Activated T-cell treated with anti-CD3 and anti-CD28 coated beads for 1 hour (primary cell): ENCODE measurements around the gene FBXO45.
"Not testable (repeated sequence)": the region's sequence is repeated elsewhere in the genome, so short reads cannot be mapped to it uniquely, and the experiment has no call there.

Experiments
- DNase-seq: peaks from one replicate; pipeline ENCODE4 v3.0.0-alpha.2; 2020; ENCODE audit warnings: low read depth

FBXO45 gene, protein sequence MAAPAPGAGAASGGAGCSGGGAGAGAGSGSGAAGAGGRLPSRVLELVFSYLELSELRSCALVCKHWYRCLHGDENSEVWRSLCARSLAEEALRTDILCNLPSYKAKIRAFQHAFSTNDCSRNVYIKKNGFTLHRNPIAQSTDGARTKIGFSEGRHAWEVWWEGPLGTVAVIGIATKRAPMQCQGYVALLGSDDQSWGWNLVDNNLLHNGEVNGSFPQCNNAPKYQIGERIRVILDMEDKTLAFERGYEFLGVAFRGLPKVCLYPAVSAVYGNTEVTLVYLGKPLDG

DNA sequence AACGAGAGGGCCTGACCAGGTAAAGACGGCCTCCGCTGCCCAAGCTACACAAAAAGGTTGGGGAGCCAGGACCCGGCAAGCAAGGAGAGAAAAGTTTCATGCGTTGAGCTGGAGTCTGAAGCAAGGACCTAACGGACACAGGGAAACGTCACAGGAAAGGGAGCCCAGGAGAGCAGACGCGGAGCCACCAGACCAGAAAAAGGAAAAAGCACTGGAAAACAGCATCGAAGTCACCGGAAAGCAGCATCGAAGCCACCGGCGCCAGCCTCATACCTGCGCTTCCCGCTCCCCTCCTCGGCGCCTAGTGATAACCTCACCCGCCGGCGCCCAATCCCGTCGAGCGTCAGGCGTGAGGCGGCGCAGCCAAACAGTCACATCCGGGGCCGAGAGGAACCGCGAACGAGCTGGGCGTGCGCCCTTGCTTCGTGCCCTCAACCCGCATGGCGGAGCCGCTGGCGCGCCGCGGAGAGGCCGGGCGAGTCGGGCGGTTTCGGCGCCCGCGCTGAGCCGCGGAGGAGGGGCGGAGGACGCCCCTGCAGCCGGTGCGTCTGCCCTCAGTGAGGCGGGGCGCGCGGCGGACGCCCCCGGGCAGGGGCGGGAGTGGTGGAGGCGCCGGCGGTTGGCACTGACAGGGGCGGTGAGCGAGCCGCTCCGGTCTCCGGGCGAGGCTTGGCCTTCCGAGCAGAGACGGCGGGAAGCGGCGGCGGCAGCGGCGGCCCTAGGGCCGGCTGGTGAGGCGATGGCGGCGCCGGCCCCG lies at the start of gene FBXO45, which contains the start of gene WDR53:
Gene FBXO45, plus strand, starts transcription at position 415 of the 757 bp plus-strand sequence. Its CDS starts 325 bp downstream, at position 740.
Gene WDR53, minus strand, starts transcription at position 309 of the 757 bp plus-strand sequence. CDS start 7,079 bp downstream, outside the sequence.
- peak; percentile 90 for DNase-seq

DNA sequence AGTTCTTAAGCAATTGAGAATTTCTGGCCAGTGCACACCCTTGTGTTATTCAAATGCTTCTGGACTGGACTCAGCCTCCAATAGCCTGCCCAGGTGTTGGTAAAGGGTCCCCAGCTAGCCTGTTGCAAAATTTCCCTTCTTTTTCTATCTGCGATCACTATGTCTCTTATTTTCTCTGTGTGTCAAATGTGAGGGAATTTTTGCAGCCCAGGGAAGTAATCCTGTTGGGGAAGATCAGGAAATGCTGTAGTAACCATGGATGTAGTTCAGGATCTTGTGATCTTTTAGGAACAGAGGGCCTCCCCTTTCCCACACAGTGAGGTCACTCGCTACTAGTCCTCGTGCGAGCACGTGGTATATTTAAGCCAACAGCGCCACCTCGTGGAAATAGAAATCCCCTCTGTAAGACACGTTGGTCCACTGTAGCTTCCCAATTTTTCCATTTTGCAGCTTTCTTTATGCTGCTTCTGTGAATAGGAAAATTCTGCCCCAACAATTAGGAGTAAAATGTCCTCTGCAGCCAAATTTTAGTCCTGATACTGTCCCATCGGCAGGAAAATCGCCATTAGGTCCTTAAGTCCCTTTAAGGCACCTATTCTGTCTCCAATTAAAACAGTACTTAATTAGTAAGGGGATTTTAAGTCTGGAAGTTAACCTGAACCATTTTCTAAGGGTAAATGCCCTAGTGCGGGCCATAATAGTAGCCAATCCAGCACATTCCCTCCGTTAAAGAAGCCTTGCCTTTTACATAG lies 49.3 kb upstream of the FBXO45 start:
- peak; percentile 32 for DNase-seq

DNA sequence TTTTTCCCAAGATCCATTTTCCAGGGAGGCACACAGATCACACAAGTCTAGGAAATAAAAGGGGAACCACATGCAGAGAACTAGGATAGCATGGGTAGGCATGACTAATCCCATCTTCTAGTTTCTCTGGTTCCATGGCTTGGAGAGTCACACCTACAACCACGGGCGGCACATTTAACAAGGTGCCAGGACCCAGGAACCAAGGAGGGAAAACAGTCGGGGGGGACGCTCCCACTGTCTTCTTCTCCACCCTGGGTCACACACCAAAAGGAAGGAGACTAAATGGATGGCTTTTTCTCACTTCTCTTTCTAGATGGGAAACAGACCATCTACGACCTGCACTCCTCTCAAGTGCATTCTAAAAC lies 48.8 kb upstream of the FBXO45 start:
- DNase-seq, result no peak

DNA sequence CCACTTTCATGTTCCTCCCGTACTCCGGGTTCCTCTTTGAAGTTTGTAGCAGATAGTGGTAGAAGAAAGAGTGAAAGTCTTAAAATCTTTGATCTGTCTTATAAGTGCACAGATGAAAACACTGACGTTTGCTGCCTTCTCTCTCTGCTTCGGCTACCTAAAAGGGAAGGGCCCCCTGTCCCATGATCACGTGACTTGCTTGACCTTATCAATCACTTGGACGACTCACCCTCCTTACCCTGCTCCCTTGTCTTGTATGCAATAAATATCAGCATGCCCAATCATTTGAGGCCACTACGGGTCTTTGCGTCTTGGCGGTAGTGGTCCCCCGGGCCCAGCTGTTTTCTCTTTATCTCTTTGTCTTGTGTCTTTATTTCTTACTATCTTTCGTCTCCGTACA lies 47.2 kb upstream of the FBXO45 start:
- DNase-seq, result not testable (repeated sequence)

DNA sequence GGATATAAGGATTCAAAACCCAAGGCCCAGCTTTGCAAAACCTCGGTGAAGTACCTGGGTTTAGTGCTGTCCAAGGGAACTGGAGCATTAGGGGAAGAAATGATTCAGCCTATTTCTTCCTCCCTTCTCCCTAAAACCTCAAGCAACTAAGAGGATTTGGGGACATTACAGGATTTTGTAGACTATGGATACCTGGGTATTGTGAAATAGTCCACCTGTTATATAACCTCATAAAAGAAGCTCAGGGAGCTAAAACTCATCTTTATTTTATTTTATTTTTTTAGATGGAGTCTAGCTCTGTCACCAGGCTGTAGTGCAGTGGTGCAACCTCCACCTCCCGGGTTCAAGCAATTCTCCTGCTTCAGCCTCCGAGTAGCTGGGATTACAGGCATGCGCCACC lies 44.6 kb upstream of the FBXO45 start:
- no peak for DNase-seq

DNA sequence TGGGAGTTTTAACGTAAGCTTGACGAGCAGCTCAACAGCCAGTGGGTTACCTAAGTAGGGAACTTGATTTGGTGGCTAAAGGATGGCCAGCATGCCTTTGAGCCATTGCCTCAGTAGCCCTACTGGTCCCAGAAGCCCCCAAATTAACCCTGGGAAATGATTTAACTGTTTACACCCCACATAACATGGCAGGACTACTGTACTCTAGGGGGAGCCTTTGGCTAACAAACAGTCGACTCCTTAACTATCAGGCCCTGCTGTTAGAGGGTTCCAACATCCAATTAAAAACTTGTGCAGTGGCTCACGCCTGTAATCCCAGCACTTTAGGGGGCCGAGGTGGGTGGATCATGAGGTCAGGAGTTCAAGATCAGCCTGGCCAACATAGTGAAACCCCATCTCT lies 43.9 kb upstream of the FBXO45 start:
- no peak for DNase-seq

DNA sequence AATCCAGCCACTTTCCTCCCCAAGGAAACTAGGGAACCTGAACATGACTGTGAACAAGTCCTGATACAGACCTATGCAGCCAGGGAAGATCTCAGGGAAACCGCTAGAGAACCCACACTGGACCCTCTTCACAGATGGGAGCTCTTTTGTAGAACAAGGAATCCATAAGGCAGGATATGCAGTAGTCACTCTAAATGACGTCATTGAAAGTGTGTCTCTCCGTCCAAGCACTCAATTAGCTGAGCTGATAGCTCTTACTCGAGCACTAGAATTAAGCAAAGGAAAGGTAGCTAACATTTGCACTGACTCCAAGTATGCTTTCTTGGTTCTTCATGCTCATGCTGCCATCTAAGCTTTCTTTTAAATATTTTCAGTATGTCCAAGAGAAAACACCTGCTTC lies 43.3 kb upstream of the FBXO45 start:
- no peak for DNase-seq

DNA sequence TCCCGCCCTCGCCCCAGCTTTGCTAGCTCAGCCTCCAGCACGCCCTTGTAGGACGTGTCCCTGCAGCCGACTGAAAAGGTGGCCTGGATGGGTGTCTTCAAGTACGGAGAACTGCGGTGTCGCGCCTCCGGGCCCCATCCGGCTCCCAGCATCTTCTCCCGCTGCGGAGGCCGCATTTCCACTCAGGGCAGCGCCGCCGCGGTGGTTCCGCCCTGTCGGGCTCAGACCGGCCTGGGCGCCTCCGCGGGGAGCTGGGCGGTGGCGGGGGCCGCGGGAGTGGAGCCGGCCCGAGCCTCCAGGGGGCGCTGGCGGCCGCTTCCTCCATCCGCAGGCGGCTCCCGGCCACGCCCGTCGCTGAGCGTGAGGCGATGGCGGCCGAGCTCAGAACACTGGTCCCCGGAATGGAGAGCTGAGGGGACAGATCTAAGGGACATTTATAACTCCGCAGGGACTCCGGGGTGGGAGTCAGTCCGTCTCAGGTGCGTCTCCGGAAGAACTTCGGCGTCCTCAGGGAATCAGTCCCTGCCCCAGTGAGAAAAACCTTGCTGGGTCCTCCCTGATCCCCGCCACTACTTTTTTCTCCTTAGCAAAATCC lies 39.7 kb upstream of the FBXO45 start:
- DNase-seq, result peak; percentile 76

DNA sequence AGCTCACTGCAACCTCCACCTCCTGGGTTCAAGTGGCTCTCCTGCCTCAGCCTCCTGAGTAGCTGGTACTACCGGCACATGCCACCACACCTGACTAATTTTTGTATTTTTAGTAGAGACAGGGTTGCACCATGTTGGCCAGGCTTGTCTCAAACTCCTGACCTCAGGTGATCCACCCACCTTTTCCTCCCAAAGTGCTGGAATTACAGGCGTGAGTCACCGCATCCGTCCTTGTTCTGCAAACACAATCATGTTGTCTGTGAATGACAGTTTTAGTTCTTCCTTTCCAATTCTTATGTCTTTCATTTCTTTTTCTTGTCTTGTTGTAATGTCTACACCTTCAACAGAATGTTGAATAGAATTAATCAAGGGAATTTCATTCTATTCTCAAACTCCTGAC lies 37.0 kb upstream of the FBXO45 start:
- DNase-seq, result no peak

DNA sequence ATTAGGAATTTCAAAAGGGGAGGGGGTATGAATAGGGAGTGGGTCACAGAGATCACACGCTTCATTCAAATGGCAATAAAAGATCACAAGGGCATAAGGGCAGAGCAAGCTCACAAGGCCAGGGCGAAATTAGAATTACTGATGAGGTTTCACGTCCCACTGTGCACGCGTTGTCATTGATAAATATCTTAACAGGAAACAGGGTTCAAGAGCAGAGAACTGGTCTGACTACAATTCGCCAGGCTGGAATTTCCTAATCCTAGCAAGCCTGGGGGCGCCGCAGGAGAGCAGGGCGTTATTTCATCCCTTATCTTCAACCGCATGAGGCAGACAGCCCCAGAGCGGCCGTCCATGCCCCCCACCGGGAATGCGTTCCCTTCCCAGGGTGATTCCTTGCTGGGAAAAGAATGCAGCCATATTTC lies 35.2 kb upstream of the FBXO45 start:
- no peak for DNase-seq

DNA sequence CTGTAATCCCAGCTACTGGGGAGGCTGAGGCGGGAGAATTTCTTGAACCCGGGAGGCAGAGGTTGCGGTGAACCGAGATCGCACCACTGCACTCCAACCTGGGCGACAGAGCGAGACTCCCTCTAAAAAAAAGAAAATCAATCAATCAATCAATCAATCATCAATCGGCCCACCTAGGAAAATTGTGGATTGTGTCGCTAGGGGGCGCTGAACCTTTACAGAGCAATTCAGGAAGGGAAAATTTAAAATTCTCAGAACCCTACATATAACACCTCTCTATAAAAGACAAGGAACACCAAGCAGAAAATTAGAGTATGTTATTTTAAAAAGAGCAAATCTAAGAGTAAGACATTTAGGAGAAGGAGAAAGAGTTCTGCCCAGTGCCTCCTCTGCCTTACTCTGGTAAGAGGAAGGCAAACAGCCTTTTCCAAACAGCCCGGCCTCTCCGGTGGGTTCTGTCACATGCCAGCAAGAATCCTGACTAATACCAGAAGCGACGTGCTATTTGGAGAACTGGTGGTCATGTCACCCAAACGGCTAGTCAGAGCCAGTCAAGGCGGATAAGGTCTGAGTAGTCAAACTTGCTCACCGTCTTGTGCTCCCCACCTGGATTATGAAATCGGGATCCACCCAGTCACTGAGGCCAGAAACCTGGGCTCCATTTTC lies 31.0 kb upstream of the FBXO45 start:
- peak; percentile 76 for DNase-seq

DNA sequence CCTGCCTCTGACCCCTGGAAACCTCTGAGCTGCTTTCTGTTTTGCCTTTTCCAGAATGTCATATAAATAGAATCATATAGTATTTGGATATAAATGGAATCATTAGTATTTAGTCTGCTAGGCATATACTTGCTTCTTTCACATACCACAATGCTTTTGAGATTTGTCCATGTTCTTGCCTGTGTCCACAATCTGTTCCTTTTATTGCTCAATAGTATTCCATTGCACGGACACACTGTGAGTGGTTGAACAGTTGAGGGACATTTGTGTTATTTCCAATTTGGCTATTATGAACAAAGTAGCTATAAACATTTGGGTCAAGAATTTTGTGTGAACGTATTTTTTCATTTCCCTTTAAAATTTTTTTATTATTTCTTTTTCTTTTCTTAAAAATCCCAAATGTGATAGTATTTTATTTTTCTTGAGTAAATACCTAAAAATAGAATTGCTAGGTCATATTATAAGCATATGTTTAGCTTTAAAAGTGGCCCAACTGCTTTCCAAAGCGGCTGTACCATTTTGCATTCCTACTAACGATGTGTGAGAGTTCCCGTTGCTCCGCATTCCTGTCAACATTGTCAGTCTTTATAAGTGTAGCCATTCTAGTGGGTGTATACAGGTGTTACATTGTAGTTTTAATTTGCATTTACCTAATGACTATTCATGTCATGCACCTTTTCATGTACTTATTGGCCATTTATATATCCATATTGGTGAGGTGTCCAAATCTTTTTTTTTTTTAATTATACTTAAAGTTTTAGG lies 26.6 kb upstream of the FBXO45 start:
- no peak for DNase-seq

DNA sequence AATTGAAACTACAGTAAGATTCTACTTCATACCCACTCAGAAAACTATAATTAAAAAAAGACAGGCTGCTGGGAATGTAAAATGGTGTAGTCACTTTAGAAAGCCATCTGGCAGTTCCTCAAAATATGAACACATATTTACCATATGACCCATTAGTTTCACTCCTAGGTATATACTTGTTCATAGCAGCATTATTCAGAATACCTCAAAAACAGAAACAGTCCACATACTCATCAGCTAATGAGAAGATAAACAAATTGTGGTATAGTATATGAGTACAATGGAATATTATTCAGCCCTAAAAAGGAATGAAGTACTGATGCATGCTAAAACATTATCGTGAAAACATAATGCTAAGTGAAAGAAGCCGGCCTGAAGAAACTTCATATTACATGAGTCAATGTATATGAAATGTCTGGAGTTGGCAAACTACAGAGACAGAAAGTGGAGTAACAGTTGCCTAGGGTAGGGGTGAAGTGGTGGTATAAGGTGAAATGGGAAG lies 23.9 kb upstream of the FBXO45 start:
- no peak for DNase-seq

DNA sequence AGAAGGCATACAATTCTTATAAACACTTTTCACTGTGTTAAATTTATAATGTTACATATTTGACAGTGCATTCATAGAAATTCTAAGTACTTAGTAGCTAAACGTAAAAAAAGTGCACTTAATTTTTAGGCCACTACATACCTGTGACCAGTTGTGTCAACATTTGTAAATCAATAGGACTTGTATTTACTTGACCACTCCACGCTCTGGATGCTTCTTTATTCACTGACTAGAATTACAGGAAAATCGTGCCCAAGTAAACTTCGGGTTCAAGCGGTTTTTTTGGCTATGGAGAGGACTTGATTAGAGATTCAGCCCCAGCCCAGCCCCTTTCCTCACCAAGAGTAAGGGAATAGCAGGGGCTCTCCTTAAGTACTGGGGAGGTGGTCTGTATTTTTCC lies 21.9 kb upstream of the FBXO45 start:
- DNase-seq, result no peak

DNA sequence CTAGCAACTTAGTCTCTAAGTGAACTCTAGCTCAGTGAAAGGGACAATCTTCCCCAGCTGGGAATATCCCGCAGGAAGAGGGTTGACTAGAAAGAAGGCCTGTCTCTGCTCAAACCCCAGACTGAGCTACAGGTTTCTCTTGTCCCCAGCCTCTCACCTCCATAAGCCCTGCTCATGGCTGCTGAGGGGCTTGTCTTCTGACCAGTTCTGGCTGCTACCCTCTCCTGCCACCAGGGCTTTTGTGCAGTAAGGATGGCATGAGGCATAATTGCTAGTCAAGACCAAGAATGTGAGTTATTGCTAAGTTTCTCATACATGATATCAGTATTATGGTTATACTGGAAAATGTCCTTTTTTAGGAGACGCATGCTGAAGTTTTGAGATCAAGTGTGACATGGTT lies 21.4 kb upstream of the FBXO45 start:
- no peak for DNase-seq

DNA sequence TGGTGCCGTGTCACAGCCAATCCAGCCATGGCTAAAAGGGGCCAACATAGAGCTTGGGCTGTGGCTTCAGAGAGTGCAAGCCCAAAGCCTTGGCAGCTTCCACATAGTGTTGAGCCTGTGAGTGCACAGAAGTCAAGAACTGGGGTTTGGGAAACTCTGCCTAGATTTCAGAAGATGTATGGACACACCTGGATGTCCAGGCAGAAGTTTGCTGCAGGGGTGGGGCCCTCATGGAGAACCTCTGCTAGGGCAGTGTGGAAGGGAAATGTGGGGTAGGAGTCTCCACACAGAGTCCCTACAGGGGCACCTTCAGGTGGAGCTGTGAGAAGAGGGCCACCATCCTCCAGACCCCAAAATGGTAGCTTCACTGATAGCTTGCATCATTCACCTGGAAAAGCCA lies 19.1 kb upstream of the FBXO45 start:
- DNase-seq, result not testable (repeated sequence)

DNA sequence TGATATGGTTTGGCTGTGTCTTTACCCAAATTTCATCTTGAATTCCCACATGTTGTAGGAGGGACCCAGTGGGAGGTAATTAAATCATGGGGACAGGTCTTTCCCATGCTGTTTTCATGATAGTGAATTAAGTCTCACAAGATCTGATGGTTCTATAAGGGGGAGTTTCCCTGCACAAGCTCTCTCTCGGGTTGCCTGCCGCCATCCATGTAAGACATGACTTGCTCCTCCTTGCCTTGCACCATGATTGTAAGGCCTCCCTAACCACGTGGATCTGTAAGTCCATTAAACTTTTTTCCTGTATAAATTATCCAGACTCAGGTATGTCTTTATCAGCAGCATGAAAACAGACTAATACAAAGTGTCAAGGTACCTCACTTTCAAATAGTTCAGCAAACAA lies 18.3 kb upstream of the FBXO45 start:
- not testable (repeated sequence) for DNase-seq

DNA sequence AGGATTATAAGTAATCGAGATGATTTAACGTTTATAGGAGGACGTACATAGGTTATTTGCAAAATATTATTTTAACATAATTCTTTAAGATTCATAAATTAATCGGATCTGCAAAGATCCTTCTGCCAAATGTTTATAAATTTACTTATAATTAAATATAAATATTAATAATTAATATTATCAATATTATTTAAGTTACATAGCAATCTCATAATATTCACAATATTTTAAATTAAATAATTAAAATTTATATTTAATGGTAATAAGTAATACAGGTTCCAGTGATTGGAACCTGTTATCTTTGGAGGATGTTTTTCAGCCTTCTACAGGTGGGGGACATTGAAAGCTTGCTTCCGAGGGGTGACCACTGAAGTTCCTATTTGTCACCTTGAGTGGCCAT lies 16.2 kb upstream of the FBXO45 start:
- no peak for DNase-seq

DNA sequence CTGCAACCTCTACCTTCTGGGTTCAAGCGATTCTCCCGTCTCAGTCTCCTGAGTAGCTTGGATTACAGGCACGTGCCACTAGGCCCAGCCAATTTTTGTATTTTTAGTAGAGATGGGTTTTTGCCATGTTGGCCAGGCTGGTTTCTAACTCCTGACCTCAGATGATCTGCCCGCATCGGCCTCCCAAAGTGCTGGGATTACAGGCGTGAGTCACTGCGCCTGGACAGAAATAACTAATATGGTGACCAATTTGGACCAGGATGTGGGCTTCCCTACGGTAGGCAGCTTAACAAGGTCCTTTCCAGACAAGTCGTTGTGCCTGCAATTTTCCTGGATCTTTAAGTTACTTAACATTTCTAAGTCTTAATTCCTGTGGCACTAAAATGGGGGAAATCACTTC lies 14.9 kb upstream of the FBXO45 start:
- no peak for DNase-seq

DNA sequence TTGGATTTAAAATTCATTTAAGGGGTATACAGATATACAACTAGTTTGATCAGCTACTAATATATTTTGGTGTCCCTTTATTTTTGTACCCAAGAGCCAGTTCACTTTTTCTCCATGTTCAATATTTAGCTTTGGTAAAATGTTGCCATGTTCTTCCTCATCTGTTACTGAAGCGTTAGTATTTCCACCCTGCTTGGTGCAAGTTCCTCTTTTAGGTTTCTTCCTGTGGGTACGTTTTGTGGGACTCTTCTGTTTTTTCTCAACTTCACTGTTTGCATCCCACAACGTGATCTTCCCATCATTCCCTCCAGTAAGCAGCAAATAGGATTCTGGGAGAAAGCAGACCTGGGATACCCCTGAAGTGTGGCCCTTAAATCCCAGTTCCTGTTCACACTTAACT lies 14.3 kb upstream of the FBXO45 start:
- DNase-seq, result no peak

DNA sequence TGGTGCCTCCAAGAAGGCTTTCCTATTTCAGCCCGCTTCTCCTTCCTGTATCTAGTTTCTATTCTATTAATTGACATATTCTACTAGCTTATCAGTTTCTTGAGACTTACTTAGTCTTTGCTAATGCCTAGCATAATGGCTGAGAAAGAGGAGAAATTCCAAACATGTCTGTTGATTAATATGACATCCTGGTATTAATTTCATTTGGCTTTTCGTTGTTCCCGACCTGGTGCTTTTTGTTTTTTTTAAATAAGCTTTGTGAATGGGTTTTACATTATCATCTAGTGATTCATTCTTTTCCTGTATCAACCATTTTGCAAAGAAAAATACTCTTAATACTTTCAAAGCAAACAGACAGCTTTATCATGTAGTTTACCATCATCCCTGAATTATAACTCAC lies 13.2 kb upstream of the FBXO45 start:
- no peak for DNase-seq
